ENCODE results near the gene ZNF783. TPM values are rescaled to one million over a fixed set of nuclear protein-coding genes. Genes with fewer than 3 reads are reported as not detected.
"Not testable (repeated sequence)": the region's sequence is repeated elsewhere in the genome, so short reads cannot be mapped to it uniquely, and the experiment has no call there.

ZNF783 gene
- total RNA-seq, 2 donors from 2014 or later, result 5.5 to 8.9 TPM

GRCh38 chr7:149330914-149331567 is 69.0 kb downstream of the ZNF783 start:
- H3K9ac ChIP-seq (ENCODE audit: low read depth in 2 of 2, low read length in 2 of 2), result no peak overlapping the region
- no peak for DNase-seq
- intact Hi-C loops (cut with DNase I), result no loop called here

DNA sequence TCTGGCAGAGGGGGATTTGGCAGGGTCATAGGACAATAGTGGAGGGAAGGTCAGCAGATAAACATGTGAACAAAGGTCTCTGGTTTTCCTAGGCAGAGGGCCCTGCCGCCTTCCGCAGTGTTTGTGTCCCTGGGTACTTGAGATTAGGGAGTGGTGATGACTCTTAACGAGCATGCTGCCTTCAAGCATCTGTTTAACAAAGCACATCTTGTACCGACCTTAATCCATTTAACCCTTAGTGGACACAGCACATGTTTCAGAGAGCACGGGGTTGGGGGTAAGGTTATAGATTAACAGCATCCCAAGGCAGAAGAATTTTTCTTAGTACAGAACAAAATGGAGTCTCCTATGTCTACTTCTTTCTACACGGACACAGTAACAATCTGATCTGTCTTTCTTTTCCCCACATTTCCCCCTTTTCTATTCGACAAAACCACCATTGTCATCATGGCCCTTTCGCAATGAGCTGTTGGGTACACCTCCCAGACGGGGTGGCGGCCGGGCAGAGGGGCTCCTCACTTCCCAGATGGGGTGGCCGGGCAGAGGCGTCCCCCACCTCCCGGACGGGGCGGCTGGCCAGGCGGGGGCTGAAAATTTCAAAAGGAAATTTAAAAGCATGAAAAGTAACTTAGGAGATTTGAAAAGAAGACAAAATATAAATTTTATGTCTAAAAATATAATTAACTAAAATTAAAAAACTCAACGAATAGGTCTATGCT is 70.8 kb downstream of the ZNF783 start:
- H3K36me3 ChIP-seq; H3K27ac ChIP-seq; DNase-seq; H3K9me3 ChIP-seq; H3K4me3 ChIP-seq; H3K9ac ChIP-seq (ENCODE audit: low read depth in 2 of 2, low read length in 2 of 2); H3K27me3 ChIP-seq; H3K4me1 ChIP-seq; intact Hi-C loops (cut with DNase I): not testable (repeated sequence)

More at GRCh38 chr7:149330914-149331567, 69.0 kb downstream of the ZNF783 start:
- Histone ChIP-seq H3K27ac (no peak overlapping the region), H3K9me3 (no peaks in the 10 kb centered on the region), H3K4me1 (no peaks in the 10 kb centered on the region), H3K27me3 (no peaks in the 10 kb centered on the region), H3K4me3 (no peak overlapping the region), H3K36me3 (no peaks in the 10 kb centered on the region)
- TF ChIP-seq CTCF (IDR thresholded peaks at IDR 0.05), result no peak

DNA sequence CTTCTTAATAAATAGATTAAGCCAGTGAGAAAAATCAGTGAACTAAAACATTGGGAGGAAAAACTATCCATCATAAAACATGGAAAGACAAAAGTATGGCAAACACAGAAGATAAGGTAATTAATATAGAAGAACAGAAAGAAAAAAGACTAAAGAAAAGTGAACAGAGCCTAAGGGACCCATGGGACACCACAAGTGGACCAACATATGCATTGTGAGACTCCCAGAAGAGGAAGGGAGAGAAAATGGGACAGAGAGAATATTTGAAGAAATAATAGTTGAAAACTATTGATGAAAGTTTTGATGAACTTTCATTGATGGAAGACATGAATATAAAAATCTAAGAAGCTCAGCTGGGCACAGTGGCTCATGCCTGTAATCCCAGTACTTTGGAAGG is 71.3 kb downstream of the ZNF783 start:
- H3K27me3 ChIP-seq, result no peaks in the 10 kb centered on the region
- no peak for DNase-seq
- H3K36me3 ChIP-seq, result no peaks in the 10 kb centered on the region
- intact Hi-C loops (cut with DNase I), result no loop called here
- H3K4me3 ChIP-seq, result no peak overlapping the region
- H3K9ac ChIP-seq (ENCODE audit: low read depth in 2 of 2, low read length in 2 of 2), result no peak overlapping the region
- H3K4me1 ChIP-seq, result no peaks in the 10 kb centered on the region
- no peak for TF ChIP-seq CTCF (IDR thresholded peaks at IDR 0.05)
- H3K27ac ChIP-seq, result no peak overlapping the region
- no peaks in the 10 kb centered on the region for H3K9me3 ChIP-seq

DNA sequence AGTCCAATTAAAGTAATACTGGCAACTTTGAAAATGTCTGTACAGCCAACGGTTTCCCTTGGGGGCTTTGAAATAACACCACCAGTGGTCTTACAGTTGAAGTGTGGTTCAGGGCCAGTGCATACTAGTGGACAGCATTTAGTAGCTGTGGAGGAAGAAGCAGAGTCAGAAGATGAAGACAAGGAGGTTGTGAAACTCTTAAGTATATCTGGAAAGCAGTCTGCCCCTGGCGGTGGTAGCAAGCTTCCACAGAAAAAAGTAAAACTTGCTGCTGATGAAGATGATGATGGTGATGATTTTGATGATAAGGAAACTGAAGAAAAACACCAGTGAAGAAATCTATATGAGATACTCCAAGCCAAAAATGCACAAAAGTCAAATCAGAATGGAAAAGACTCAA is 72.2 kb downstream of the ZNF783 start:
- H3K9ac ChIP-seq (ENCODE audit: low read depth in 2 of 2, low read length in 2 of 2), result no peak overlapping the region
- H3K4me3 ChIP-seq, result no peak overlapping the region
- no peaks in the 10 kb centered on the region for H3K4me1 ChIP-seq
- DNase-seq, result no peak
- no peaks in the 10 kb centered on the region for H3K9me3 ChIP-seq
- TF ChIP-seq CTCF (IDR thresholded peaks at IDR 0.05), result no peak
- no peaks in the 10 kb centered on the region for H3K36me3 ChIP-seq
- no peaks in the 10 kb centered on the region for H3K27me3 ChIP-seq
- H3K27ac ChIP-seq, result no peak overlapping the region
- intact Hi-C loops (cut with DNase I), result no loop called here

Other genes with a start within 250 kb of the ZNF783 start
- gene PDIA4, start 233.7 kb upstream of the ZNF783 start, total RNA-seq, result 100 to 1,000 TPM; 218 to 485 TPM
- gene ZNF786, start 171.5 kb upstream of the ZNF783 start, total RNA-seq, result 1 to 10 TPM; 4.8 to 5.4 TPM
- gene ZNF425, start 135.9 kb upstream of the ZNF783 start, total RNA-seq, result 1 to 10 TPM in 1 of 2 donors, under 1 TPM in 1; 0.96 to 1.0 TPM
- gene ZNF398, start 114.7 kb upstream of the ZNF783 start, total RNA-seq, result 10 to 100 TPM; 10.2 to 12.3 TPM
- 10 to 100 TPM; 24.1 to 31.5 TPM for gene ZNF282, start 66.7 kb upstream of the ZNF783 start, total RNA-seq
- 10 to 100 TPM in 1 of 2 donors, 1 to 10 TPM in 1; 9.8 to 10.4 TPM for gene ZNF212, start 22.5 kb upstream of the ZNF783 start, total RNA-seq
- 10 to 100 TPM in 1 of 2 donors, 1 to 10 TPM in 1; 9.5 to 13.1 TPM for gene ZNF777, start 198.9 kb downstream of the ZNF783 start, total RNA-seq
- 10 to 100 TPM; 12.2 to 14.5 TPM for gene ZNF746, start 235.6 kb downstream of the ZNF783 start, total RNA-seq

Measured in colonic mucosa (tissue), 4 donors.